HG03520 (cell line): ENCODE data around the gene GBE1.
"Not testable (repeated sequence)": the region's sequence is repeated elsewhere in the genome, so short reads cannot be mapped to it uniquely, and the experiment has no call there.

Experiments used
- ATAC-seq: cut with Tn5 transposase; IDR thresholded peaks from one replicate; pipeline ENCODE4 v1.9.1; 2021; ENCODE audit warnings: mild to moderate bottlenecking, moderate library complexity; ENCODE audit not compliant: unreplicated experiment

Gene GBE1

DNA sequence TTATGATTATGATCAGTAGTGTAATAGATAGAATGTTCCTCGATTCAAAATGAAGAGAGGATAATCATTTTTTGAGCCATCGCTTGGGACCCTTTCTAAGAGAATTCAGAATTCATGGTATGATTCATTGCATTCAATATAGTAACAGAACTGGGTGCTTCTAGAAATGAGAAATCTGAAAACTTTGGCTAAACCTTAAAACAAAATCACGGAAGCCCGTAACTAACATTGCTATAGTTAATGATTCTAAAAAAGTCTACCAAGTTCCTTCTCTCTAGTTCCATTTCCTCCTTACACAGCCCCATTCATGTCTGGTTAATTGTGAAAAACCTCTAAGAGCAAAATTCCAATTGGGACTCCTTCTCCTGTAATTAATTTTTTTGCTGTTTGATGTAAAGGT lies 217.1 kb downstream of the GBE1 start:
- peak; percentile 45 for ATAC-seq

DNA sequence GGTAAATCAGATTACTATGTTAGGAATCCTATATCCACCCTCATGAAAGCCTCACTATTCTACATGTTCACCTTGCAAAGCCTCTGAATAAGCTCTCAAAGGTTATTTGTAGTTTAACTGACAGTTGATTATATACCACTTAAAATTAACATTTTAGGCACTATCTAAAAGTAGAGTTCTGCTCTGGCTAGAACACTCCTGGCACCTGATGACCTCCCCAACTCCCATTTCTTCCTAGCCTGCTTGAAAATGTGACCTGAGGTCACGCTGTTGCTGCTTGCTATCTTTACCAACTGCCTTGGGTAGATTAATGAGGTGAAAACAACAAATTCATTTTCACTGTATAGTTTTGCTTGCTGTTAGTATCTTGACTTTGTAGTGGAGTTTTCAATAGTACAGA lies 220.7 kb downstream of the GBE1 start:
- ATAC-seq: no peak

DNA sequence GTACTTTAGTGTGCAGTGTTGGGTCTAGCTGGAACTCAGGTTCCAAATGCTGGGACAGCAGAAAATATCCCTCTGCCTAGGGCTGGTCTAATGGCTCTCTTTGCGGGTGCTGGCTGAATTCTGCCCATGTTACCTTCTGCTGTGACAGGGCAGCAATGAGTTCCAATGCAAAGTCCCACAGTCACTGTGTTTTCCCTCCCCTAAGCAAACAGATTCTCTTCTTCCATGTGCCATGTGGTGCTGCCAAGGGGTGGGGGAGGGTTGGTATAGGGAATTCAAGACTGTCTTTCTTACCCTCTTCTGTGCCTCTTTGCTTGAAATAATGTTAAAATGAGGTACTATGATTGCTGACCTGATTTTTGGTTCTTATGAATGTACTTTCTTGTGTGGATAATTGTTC lies 229.6 kb downstream of the GBE1 start:
- no peak for ATAC-seq

DNA sequence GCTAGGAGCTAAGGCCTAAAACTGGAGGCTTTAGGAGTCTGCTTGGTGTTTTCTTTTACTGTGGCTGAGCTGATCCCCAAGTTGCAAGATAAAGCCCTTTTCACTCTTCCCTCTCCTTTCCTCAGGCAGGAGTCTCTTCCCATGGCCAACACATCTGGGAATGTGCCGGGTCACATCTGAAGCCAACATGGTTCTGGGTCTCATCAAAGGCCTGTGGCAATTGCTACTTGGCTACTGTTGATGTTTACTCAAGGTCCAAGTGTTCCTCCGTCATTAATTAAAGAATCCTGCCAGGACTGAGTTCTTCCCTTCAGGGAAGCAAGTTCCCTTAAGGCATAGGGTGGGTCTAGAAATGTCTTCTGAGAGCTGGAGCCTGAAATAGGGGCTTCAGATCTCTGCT lies 230.2 kb downstream of the GBE1 start:
- no peak for ATAC-seq

DNA sequence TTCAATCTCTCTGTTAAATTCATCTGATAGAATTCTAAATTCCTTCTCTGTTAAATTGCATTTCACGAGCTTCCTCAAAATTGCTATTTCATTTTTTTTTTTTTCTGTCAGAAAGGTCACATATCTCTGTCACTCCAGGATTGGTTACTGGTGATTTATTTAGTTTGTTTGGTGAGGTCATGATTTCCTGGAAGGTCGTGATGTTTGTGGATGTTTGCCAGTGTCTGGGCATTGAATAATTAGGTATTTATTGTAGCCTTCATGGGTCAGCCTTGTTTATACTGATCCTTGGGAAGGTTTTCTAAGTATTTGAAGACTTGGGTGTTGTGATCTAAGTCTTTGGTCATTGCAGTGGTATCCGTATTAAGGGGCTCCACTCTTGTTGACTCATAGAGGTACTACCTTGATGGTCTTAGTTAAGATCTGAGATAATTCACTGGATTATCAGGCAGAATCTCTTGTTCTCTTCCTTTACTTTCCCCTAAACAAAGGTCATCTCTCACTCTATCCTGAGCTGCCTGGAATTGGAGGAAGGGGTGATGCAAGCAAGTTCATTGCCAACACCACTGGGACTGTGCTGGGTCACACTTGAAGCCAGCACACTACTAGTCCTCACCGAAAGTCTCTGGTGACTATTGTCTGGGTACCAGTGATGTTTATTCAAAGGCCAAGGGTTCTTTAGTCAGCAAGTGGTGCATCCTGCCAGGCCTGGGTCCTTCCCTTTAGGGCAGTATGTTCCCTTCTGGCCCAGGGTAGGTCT lies 231.1 kb downstream of the GBE1 start:
- no peak for ATAC-seq

DNA sequence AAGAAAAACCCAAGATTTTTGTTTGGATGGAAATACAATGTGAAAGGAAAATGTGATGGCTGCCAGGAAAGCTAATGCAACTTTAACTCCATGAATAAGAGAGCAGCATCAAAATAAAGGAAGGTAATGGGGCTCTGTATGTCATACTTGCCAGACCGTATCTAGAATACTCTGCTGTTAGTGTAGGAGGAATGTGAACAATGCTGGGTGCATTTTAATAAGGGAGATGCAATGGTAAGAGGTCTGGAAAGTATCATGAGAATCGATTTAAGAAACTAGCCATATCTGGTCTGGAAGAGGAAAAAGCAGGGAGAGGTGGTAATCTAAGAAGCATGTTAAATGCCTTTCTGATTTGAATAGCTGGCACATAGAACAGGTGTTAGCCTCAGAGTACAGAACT lies 239.6 kb downstream of the GBE1 start:
- no peak for ATAC-seq

DNA sequence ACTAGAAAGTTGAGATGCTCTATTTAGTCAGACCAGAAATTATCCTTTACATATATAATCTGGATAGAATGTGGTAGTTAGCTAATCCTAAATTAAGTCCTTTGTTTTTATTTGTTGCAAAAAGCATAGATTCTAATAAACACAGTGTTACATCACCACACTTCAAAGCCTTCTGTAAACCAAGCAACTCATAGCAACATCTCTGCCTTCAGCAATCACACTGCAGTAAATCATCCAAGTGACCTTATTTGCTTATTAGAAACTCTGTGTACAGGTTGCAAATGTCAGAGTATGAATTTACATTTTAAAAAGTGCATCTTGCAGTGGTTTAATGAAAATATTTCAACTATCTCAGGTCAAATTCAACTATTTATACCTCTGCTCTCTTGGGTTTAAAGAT lies 242.5 kb downstream of the GBE1 start:
- ATAC-seq: no peak

DNA sequence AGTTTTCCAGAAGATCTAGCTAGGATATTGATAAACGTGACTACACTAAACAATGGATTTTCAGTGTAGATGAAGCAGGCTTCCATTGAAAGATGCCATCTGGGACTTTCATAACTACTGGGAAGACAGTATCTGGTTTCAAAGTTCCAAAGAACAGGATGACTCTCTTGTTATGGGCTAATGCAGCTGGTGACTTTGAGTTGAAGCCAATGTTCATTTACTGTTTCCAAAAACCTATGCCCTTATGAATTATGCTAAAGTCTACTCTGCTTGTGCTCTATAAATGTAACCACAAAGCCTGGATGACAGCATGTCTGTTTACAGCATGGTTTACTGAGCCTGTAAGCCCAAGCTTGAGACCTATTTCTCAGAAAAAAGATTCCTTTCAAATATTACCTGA lies 245.4 kb downstream of the GBE1 start:
- no peak for ATAC-seq

DNA sequence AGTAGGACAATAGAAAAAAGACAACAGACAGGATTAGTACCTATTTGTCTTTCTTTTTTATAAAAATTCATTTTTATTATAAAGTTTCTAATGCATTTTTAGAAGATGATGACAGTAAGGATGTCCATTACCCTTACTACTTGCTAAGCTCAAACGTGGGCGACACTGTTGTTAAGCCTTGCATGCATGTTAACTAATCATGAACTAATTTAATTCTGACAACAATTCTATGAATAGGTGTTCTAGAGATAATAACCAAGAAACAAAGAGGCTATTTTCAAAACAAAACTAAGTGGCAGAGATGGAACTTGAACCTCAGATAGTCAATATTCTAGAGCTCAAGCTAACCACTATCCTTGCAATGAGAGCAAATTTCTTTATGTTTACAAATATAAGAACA lies 247.9 kb downstream of the GBE1 start:
- ATAC-seq: no peak

DNA sequence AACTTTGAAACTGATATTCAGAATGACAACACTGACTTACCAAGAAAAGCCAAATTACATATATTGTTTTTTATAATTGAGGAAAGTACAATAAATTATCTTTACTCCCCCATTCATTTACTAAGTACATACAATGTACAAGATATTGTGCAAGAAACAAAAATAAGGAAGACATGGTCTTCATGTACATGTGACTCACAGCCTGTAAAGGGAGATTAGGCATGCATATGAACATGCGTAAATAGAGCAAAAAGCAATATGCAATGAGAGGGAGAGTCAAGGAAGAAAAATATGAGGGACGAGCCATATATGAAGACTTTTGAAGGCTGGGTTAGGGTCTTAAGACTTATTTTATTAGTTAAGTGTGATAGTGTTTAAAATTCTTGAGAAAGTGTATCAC lies 258.4 kb downstream of the GBE1 start:
- no peak for ATAC-seq

DNA sequence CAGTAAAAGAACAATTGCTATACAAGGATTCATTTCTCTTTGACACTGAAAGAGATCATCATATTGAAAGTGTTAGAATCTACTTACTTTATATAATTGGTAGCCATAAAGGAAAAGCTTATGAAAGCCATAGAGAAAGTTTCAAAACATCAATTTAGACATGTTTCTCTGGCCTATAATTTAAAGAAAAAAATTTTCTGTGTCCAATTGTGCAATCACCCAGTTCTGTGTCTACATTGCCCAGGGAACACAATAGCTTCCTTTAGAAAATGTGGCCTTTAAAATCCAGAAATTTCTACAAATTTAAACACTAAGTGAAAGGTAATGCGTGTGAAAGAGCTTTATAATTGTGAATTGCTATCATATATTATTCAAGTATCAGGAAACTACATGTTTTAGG lies 259.2 kb downstream of the GBE1 start:
- ATAC-seq: no peak

DNA sequence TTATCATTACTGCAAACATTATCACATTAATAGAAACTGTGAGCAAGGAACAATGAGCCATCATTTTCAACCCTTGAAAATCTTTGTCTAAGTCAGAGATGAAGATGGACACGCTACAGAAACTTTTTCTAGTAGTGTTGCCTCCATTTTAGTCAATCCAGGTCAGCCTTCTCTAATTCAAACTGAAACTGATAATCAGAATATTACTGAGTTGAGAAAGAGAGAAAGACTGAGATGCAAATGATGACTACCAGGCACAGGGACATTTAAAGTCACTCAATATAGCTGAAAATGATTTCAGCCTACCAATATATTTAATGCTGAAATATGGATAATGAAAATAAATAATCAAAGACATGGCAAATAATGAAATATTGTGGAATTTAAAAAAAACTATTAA lies 261.4 kb downstream of the GBE1 start:
- peak; percentile 88 for ATAC-seq

DNA sequence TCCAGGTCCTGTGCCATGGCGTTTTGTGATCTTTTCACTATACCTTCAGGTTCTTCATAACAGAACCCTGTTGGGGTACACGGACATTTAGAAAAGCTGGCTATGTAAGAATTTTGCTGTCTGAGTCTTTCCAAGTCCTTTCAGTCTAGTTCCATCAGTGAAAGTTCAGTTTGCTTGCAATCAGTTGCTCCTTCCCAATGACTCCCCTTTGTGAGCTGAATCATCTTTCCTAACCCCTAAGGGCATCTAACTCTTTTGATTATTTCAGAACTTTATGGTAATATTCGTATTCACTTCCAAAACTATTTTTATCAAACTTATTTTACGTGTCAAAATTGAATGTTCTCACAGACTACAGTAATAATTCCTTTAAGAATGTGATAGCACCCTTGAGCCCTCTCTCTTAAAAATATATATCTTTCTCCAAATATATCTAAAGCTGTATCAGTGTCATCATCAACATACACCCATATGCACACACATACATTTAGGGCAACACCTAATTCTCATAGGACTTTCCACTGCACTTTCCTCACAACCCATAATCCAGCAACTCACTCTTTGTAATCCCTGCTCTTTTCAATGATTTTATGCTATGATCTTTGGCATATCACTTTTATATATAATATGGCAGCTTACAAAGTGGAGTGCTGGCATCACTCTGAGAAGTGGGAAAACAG lies 263.7 kb downstream of the GBE1 start:
- ATAC-seq: no peak

DNA sequence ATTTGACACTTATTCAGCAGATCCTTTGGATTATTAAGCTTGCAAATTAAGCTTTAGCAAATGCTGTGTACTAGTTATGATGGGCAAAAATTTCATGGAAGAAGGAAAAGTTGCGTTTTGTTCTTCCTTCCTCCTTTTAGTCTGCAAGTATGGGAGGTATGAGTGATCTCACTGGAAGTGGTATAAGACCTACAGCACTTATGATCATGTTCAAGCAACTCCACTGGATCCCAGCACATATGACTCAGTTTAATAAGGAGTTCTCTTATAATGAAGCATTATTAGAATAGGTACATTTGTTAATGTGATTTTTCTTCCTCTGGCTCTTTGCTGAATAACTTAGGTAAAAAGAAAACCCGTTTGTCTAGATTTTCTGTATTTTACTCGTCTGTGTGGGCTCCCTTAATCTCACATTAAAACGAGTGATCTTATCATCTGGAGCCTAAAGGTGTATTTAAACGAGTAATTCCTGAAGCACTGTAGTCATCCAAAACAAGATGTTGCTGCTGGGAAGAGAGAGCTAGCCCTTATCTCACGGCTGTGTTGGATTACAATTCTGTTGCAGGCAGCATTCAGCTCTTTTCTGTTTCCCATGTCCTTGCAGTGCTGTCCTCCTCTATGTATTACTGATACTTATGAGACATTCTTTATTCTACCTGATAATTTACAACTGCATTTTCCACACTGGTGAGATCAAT lies 264.9 kb downstream of the GBE1 start:
- ATAC-seq: no peak

DNA sequence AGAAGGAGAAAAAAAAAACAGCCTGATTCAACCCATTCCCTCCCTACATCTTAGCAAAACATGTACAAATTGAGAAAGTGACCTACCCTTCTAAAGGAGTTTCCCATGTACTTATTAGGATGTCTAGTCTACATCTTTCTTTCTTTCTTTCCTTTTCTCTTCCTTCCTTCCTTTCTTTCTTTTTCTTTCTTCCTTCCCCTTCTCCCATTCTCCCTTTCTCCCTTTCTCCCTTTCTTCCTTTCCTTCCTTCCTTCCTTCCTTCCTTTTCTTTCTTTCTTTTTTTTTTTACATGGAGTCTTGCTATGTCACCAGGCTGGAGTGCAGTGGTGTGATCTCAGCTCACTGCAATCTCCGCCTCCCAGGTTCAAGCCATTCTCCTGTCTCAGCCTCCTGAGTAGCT lies 269.0 kb downstream of the GBE1 start:
- ATAC-seq: not testable (repeated sequence)

DNA sequence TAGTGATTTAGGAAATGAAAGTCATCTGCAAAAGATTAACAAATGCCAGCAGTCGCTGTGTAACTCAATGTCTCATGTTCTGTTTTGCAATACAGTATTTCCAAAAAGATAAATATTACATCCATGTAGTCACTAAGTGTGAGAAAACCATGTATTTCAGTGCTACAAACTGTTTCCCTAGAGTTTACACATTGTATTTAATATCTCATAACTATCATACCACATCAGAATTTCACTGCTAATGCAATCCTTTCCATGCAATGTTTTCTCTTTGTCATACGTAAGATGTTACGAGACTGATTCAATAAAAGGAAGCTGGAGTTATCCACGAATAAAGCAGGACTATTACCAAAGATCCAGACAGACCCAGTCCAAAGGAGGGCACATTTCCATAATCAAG lies 269.4 kb downstream of the GBE1 start:
- no peak for ATAC-seq

DNA sequence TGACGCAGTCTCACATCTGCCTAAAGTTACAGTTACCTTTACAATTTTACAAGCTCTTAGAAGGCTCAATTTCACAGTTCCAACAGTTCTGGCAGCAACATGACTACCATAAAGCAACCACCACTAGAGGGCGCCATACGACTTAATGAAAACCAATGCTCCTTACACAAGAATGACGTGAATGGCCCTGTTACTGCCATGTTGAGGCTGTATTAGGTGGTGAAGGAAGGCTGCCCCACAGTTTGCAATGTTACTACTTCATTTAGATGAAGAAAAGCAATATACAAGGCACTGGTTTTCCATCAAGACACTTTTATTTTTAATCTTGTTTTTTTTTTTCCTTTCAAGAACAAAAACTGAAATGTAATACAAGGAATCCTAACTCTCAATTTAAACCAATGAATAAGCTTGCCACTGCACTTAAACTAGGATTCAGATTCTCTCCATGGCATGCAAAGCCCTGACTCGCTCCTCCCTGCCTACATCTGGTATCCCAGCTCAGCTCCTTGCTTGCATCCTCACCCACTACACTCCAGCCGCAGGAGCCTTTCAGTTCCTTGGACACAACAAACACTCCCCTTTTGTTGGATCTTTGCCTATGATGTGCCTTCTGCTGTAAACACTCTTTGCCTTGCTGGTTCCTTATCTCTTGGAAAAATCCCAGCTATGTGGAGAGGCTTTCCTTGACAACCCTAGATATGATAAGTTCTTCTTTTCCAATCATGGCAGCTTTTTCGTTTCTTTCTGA lies 270.7 kb downstream of the GBE1 start:
- ATAC-seq: peak; percentile 85

DNA sequence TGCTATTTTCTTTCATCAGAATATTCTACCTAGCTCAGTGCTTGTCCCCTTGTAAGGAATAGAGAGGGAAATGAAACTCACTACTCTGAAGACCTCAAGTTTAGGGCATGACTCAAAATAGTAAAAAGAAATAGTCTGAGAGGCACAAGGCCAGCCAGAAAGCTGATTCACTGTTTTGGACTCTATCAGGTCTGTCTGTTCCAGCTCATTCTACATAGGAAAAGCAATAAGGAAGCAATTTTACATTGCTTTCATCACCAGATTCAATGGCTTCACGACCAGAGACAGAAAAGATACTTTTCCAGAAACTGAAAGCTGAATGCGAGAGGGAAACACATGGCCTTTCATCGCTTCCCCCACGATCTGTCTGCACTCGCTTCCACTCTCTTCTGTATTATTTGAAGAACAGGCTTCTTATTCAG lies 276.0 kb downstream of the GBE1 start:
- ATAC-seq: peak; percentile 99

DNA sequence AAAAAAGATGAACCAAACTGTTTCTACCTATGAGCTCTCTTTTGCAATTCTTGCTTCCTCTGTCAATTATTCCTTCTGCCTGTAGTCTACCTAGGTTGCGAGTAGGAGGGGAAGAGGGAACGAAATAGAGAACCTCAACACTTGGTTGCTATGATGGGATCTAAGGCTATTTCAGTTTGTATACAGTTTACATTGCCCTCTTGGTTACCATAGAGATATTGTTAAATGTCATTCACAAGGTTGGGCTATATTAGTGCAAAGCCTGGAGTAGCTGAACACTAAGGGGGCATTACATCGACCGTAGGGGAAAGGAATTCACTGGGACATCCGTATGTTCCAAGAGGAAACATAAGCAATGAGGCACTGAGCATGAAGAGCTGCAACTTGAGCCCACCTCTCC lies 276.9 kb downstream of the GBE1 start:
- no peak for ATAC-seq

DNA sequence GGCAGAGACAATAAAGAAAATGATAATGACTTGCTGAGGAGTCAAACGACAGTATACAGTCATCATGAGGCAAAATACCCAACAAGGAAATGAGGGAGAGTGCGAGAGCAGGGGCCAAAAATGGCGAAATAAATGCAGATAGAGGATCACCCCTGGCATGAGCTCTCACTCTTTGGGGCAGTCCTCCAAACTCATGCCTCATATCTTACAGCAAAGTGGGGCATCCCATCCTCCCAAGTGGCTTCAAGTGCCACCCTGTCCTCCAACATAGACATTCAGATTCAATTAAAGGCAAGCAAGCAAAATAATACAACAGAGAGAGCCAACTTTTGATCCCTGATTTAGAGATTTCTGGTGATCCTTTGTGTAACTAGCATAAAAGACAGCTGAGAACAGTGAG lies 278.4 kb downstream of the GBE1 start:
- no peak for ATAC-seq

DNA sequence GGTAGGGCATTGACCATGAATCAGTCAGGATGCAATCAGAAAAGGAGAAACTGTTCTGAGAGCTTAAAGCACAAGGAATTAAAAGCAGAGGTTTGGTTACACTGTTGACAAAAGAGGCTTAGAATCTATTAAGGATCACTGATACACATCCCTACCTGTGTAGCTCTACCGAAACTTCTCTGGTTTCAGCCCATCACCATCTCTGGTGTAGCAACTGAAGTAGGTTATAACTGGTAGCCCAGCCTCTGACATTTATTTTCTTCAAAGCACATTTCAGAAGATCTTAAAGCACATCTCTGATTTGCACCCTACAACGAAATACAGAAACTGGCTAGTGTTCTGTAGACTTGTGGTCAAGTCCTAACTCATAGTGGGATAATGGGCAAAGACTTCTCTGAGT lies 283.7 kb downstream of the GBE1 start:
- no peak for ATAC-seq
